MM.1S (cell line): ENCODE data around the gene ARHGAP28.

ENCODE experiments used
- CTCF ChIP-seq: fragments of 300-600 bp; sonication (generic); IDR thresholded peaks from 2 replicates; pipeline ENCODE4 v1.5.1; 2016; ENCODE audit warnings: antibody characterized with exemption, low read length, mixed read lengths
- EZH2 ChIP-seq: fragments of 300-600 bp; sonication (generic); optimal IDR thresholded peaks from 2 replicates; pipeline ENCODE3; 2017; ENCODE audit warnings: low read depth, mild to moderate bottlenecking, antibody characterized with exemption, low read length, mixed read lengths

- TF ChIP-seq EZH2 (no peak), CTCF (no peak)
Observed at GRCh38 chr18:6855767-6856166, 126.3 kb downstream of the ARHGAP28 start.
